Measurements from ENCODE around the gene LDB2. TPM values are rescaled to one million over a fixed set of nuclear protein-coding genes. Genes with fewer than 3 reads are reported as not detected.
"Not testable (repeated sequence)": the region's sequence is repeated elsewhere in the genome, so short reads cannot be mapped to it uniquely, and the experiment has no call there.

LDB2 gene
- total RNA-seq, 1 experiment from 2014 or later, result 33.5 TPM

DNA sequence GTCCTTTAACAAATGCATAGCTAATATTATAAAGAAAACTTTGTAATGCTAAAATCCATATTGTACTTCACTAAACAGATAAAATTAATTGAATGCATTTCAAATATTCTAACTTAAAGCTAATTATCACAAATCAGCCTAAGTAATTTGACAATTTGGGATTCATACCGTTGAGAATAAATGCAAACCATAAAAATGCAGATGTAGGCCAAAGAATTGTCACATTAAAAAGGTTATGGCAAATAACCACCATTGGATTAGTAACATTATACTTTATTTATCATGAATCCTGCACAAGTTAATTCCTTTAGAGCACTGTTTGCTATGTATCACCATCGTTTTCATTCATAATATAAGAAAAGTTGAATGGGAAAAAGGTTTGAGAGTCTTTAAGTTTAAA, 301.0 kb downstream of the LDB2 start:
- no peak for DNase-seq (ENCODE audit: low read depth)

DNA sequence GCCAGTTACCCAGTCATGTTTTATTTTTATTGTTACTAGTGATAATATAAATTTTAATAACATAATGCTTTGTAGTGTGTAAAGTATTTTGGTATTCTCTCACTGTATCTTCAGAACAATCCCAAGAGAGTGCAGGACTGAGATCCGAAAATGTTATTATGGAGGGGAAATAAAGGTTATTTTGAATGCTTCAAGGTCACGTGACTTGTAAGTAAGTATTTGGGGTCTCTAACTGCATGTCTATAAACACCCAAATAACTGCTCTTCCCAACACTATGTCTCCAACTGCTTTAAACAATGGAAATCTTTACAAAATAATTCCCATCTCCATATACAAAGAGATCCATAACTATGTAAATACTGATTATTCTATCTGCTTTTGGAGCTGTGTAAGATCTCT, 302.2 kb downstream of the LDB2 start:
- DNase-seq (ENCODE audit: low read depth), result no peak

DNA sequence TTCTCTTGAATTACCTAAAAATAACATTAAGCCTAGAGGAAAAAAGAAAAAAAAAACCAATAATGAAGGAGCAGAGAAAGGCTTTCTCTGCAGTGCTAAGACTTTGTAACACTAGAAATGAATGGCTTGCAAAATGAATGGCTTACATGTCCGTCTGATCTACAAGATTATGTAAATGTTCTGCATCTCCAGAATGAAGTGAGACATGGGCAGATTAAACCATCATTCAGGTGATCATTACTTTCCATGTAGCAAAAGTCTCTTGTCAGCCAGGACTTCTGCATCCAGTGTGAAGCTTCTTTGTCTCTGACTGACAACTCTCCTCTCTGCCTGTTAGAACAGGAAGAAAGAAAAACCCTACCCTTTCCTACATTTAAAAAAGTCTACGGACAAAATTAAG, 304.3 kb downstream of the LDB2 start:
- DNase-seq (ENCODE audit: low read depth), result no peak

DNA sequence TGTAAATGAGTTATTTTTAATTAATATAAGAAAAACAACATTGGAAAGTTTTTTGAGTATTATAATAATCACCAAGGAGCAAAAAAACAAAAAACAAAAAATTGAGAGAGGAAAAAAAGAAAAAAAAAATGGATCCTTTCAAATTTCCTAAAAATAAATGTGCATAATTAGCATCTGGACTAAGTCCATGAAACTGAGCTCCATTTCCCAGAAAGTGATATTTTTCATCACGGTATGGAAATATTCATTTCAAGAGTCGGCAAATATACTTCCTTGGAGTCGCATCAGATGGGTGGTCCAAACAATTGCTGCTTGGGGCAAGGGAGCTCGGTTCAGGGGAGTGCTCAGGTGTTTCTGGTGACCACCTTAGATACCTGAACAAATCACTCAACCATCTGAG, 305.1 kb downstream of the LDB2 start:
- DNase-seq (ENCODE audit: low read depth), result no peak

DNA sequence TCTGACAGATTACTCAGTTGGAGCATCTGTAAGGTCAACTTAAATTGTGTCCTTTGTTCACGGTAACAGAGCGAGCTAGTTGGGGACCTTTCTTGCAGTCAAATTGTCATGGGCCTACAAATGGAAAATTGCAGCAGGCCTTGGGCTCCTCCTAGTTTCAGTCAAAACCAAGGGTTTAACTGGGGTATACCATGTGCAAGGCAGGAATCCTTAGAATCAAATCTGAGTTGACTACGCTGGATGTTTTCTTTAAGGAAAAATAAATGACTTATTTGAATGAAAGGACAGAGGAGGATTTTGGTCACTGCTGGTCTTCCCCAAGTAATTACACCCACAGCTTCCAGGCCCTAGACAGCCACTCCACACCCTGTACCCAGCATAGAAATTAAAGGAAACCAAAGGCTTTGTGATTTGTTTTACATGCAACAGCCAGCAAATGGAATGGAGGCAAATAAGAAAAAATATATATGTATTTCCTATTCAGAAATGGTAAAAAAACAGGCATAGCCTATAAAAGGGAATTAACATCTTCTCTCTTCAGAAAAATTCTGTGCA, 307.1 kb downstream of the LDB2 start:
- no peak for DNase-seq (ENCODE audit: low read depth)

DNA sequence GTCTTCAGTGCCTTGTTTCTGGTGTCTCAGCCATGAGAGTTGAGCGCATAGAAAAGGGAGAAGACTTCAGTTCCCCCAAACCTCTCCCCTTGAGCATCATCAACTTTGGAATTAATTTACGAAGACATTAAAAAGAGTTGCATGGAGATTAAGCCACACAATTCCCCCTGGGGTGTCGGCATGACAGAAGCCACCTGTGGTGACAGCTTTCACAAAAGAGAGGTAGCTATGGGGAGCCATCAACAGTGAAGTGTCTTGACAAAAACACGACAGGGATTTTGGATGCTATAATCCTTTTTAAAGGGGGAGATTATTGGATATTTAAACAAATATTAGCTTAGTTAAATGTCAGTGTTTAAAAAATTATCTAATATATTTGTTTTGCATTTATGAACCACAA, 307.6 kb downstream of the LDB2 start:
- no peak for DNase-seq (ENCODE audit: low read depth)

DNA sequence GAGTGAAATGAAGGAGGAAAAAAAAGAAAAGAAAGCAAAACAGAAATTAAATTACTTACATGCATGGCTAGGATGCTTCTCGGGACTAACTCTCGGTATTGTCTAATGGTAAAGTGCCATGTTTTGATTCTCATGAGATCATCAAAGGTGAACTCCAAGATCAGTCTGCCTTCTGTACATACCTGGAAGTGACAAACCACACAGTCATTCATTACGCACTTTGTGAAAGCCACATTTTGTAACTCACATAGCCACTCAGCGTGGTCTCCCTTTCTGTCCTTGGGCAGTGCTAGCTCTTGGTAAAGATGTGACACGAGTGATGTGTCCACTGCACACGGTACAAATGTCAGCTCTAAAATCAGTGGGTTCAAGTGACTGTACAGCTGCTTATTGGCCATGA, 309.8 kb downstream of the LDB2 start:
- DNase-seq (ENCODE audit: low read depth), result peak; percentile 81

DNA sequence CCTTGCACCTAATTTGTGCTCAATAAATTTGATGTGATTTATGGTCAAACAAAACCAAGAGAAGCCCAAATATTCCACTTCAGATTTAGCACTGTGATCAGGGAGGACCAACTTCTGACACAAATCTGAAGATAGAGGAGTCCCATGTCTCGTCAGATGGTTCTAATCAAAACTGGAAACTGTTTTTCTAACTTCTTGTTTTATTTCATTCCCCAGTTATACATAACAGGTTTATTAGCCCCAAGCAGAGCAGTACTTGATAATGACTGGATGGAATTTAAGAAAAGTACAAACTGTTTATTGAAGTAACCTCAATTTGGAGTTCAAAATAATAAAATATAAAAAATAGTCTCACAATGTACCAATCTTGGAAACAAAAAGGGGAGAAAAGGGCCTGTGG, 310.3 kb downstream of the LDB2 start:
- DNase-seq (ENCODE audit: low read depth), result no peak

DNA sequence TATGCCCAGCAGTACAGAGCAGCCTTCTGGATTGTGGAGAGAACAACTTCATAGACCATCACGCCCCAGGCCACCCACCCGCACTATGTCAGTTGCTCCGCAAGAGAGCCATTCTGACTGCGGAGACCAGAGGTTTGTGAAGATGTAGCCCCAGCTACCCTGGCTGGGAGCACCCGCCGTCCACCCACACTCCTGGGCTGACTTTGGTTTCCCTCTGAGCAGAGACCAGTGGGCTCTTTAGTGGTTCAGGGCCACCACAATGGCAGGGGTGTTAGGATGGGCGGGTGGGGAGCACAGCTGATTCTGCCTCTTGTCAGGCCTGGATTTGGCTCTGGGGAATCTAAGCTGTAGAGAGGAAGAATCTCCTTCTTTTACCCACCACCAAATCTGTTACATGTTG, 313.4 kb downstream of the LDB2 start:
- no peak for DNase-seq (ENCODE audit: low read depth)

DNA sequence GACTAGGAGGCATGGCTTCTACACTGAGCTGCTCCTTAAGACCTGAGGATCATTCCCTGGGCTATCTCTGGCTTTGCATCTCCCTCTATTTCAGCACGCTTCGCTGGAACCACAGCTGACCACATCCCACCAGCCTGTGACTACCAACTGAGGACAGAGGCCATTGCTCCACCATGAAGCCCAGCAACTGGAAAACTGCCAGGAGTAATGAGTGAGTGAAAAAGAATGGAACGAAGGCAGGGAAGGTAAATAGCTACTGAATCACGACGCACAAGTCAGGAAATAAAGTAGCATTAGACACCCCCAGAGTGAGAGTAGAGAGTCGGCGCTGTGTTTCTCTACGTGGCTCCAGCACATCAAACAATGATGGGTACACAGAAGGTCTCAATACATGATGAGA, 314.7 kb downstream of the LDB2 start:
- peak; percentile 97 for DNase-seq (ENCODE audit: low read depth)

DNA sequence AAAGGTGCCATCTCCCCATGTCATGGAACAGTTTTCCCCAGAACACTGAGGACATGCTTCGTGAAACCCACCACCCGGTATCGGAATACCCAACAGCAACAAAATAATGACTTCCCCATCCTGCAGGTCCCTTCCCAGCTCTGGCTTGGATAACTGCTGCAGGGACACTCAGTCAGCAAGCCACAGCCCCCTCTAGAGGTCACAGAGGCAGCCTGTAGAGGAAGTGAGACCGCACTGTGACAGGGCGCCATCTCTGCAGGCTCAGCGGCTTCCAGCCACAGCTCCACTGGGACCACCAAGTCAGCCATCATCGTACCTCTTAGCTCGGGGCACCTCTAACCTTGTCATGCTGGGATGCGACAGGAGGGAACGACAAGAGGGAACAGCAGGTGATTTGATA, 315.9 kb downstream of the LDB2 start:
- DNase-seq (ENCODE audit: low read depth), result peak; percentile 34

DNA sequence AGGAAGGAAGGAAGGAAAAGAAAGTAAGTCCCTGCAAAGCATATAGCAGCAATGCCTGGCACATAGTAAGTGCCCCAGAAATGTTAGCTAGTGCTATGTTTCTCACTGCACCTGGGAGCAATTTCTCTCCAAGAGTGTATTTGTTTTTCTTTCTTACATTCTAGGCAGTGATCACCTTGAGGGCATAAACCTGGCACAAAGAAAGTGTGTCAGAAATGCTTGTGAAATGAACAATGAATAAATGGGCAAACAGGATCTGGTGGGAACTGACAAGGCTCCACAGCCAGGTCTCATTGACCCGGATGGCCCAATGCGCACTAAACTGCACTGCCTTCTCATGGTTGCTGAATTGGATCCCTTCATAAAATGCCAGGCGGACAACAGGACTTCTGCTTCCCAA, 316.4 kb downstream of the LDB2 start:
- peak; percentile 42 for DNase-seq (ENCODE audit: low read depth)

DNA sequence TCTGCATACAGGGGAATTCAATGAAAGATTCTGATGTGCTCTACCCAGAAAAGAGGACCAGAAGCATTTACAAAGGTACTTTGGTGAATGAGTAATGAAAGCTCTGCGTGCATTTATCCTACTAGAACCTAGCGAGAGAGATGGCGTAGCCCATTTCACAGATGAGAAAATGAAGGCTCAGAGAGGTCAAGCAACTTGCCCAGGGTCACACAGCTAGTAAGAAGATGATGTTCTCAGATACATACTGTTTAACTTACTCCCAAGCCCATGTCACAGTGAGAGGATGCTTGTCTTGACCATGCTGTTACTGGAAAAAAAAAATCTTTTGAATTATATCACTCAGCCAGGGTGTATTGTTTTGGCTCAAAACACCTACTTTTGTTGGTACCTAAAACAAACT, 317.3 kb downstream of the LDB2 start:
- DNase-seq (ENCODE audit: low read depth), result no peak

DNA sequence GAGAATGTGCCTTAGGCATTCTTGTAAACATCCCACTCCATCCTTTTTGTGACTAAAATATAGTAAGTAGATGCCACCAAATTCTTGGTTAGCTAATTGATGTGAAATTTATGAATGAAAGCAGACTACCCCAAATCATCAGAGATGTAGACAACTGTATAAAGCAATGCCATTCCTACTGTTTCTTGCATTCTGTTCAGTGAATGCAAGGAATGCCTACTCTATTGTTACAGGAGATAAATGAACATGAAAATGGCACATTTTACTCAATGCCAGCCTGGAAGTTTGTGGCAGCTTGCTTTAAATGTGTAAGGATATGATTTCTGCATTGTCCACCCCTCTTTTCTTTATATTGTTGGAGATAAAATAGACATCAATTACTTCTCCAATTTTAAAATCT, 317.9 kb downstream of the LDB2 start:
- DNase-seq (ENCODE audit: low read depth), result no peak

DNA sequence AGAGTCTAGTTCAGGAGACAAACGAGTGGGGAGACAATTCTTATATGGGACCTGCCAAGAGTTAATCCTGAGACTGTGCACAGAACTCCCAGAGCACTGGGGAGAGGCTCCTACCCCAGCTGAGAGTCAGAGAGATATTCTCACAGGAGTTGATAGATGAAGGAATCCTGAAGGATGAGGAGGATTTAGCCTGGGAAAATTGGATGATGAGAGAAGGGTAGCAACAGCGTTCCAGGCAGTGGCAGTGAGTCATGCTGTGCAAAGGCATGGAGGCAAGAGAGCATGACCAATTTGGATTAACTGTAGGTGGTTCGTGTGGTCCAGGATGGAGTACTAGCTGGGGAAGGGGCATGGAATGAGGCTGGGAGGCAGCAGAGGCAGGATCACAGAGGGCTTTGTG, 318.6 kb downstream of the LDB2 start:
- DNase-seq (ENCODE audit: low read depth), result peak; percentile 64

DNA sequence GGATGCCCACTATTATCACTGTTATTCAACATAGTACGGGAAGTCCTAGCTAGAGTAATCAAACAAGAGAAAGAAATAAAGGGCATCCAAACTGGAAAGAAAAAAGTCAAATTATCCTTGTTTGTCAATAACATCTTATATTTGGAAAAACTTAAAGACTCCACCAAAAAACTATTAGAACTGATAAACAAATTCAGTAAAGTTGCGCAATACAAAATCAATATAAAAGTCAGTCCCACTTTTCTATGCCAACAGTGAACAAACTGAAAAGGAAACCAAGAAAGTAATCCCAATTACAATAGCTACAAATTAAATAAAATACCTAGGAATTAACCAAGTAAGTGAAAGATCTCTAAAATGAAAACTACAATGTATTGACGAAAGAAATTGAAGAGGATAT, 321.3 kb downstream of the LDB2 start:
- no peak for DNase-seq (ENCODE audit: low read depth)

DNA sequence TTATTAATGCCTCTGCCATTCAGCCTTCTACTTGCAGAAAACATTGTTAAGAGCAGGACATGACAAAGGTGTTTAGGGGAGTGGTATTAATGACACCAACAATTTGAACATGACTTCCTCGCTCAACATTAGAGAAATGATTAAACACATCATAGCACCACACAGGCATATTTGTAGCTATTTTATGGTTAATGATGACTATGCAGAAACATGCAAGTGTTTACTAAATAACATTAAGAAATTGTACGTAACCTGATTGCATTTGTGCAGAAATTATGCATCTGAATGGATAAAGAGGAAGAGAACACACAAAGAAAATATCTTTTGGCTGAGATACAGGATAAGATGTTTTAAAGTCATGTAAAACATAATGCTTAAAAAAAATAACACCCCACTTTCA, 323.5 kb downstream of the LDB2 start:
- DNase-seq (ENCODE audit: low read depth), result no peak

DNA sequence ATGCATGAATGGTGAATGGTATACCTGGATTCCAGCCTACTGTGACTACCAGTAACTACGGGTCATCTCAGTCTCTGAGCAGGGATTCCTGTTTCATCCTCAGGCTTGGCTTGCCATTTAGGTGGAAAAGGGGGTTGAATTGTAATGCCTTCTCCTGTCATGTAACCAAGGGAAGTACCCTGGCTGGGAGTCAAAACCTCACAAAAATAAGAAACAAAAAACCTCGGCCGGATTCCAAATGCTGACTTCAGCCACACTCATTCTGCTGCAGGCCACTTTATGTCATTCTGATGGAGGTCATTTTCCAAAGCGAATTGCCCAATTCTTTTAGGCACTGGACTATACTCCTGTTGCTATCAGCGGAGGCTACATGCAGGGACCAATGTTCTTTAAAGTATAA, 324.7 kb downstream of the LDB2 start:
- peak; percentile 95 for DNase-seq (ENCODE audit: low read depth)

DNA sequence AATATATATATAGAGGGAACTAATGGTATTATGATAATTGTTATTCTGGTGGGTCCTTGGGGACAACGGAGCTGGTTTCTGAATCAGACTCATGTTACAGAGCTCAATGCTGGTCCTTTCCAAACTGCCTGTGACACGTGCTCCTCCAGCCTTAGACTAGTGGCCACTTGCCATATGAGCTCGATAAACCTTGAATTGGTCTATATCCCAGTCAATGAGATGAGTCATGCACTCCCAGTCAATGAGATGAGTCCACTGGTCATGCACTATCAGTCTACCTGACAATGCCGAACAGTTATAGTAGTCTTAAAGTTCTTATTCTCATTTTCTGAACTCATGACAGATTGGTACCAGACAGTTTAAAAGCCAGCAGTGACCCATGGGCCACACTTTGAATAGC, 325.2 kb downstream of the LDB2 start:
- DNase-seq (ENCODE audit: low read depth), result peak; percentile 83

DNA sequence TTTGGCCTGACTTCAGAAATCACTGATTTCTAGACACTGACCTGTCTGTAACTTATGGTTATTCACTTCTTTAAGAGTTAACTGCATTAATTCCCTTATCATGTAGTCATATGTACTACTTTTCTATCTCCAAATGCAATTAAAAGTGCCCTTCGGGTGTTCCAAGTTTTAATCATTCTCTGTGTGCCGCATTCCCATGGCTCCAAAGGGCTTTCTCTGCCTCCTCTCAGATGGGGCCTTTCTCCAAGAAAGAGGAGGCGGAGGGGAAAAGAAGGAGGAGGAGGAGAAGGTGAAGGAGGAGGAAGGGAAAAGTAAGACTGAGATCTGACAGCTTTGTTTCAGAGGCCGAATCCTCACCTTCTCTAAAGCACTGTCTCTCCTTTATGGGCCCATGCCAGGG, 325.8 kb downstream of the LDB2 start:
- DNase-seq (ENCODE audit: low read depth), result no peak

DNA sequence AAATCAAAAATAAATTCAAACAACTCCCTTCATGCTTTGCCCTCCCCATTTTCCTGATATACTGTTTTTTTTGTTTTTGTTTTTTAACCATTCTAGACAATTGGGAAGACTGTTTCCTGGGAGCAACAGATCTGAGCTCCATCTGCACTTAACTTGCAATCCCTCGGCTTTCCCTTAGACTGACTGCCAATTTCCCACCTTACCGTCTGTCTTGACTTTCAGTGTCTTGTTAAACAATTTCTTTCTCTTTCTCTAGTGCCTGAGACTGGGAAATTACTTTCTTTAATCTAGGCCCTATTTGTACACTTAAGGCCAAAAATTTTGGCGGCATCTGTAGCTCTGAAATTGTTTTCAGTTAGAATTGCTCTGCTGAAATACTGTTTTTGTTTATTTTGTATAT, 326.3 kb downstream of the LDB2 start:
- DNase-seq (ENCODE audit: low read depth), result no peak

DNA sequence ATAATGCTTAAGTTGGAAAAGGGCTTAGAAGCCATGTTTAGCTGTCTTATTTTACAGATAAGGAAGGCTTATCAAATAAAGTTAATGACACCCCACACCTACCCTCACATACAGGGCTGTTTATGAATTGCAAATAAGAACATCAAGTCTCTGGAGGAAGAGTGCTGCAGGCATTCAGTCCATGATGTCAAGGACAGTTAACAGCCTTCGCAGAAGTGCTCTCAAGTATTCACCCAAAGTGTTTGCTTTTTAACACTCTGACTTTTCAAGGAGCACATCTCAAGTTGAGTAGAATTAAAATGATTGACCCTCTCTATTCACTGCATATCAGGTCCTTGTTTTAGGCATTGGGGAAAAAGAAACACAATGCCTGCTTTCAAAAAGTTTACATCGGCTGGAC, 328.7 kb downstream of the LDB2 start:
- no peak for DNase-seq (ENCODE audit: low read depth)

DNA sequence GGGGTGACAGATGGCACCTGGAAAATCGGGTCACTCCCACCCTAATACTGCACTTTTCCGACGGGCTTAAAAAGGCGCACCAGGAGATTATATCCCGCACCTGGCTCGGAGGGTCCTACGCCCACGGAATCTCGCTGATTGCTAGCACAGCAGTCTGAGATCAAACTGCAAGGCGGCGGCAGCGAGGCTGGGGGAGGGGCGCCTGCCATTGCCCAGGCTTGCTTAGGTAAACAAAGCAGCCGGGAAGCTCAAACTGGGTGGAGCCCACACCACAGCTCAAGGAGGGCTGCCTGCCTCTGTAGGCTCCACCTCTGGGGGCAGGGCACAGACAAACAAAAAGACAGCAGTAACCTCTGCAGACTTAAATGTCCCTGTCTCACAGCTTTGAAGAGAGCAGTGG, 341.1 kb downstream of the LDB2 start:
- DNase-seq (ENCODE audit: low read depth), result not testable (repeated sequence)

DNA sequence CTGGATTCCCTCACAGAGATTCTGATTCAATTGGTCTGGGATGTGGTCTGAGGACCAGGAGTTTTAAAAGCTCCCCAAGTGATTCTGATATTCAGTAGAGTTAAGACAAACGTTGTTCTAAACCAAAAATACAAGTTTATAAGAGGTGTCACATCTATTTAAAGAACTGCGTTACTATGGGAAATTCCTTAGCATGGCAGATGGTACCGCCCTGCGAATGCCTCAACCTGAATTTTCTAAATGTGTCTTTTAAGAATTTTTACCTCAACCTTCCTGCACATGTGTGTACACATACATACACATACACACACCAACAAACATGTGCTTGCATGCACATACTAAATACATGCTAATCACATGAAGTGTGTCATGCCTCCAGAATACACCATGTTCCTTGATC, 343.3 kb downstream of the LDB2 start:
- no peak for DNase-seq (ENCODE audit: low read depth)

DNA sequence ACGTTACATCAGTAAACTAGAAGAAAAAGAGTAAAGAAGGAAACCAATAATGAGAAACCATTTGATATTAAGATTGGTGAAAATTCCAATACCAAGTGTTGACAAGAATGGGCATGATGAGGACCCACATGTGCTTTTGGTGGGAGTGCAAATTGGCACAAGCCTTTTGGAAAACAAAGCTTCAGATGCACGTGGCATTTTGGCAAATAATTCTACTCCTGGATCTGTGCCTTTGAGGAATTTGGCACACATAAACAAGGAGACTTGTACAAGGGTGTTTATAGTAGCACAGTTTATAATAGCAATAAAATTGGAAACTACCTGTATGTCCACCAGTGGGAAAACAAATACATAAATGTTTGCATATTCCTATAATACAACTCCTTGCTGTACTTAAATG, 347.9 kb downstream of the LDB2 start:
- no peak for DNase-seq (ENCODE audit: low read depth)

Measured in M059J (cell line).